ENCODE data around the gene LAMA5.
"Not testable (repeated sequence)": the region's sequence is repeated elsewhere in the genome, so short reads cannot be mapped to it uniquely, and the experiment has no call there.

LAMA5 gene

DNA sequence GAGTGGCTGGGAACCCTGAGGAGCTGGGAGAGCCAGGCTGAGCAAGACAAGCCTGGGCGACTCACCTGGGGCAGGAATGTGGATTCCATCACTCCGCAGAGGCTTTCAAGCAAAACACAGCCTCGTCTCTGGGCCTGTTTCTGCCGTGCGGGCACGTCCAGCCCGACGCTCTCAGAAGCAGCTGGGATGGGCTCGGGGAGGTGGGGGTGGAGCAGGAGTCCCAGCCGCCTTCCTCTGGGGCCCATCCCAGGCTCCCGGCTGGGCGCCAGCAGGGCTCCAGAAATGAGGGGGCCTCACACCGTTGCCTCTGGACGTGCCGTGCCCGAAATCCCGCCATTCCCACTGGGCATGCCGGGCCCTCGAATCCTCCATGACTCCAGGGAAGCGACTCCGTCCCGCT, 11.1 kb upstream of the LAMA5 start:
- TF ChIP-seq, protein P1, sequence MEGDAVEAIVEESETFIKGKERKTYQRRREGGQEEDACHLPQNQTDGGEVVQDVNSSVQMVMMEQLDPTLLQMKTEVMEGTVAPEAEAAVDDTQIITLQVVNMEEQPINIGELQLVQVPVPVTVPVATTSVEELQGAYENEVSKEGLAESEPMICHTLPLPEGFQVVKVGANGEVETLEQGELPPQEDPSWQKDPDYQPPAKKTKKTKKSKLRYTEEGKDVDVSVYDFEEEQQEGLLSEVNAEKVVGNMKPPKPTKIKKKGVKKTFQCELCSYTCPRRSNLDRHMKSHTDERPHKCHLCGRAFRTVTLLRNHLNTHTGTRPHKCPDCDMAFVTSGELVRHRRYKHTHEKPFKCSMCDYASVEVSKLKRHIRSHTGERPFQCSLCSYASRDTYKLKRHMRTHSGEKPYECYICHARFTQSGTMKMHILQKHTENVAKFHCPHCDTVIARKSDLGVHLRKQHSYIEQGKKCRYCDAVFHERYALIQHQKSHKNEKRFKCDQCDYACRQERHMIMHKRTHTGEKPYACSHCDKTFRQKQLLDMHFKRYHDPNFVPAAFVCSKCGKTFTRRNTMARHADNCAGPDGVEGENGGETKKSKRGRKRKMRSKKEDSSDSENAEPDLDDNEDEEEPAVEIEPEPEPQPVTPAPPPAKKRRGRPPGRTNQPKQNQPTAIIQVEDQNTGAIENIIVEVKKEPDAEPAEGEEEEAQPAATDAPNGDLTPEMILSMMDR (IDR thresholded peaks at IDR 0.05; ENCODE audit: low read depth, low read length, missing control alignments), result no peak

DNA sequence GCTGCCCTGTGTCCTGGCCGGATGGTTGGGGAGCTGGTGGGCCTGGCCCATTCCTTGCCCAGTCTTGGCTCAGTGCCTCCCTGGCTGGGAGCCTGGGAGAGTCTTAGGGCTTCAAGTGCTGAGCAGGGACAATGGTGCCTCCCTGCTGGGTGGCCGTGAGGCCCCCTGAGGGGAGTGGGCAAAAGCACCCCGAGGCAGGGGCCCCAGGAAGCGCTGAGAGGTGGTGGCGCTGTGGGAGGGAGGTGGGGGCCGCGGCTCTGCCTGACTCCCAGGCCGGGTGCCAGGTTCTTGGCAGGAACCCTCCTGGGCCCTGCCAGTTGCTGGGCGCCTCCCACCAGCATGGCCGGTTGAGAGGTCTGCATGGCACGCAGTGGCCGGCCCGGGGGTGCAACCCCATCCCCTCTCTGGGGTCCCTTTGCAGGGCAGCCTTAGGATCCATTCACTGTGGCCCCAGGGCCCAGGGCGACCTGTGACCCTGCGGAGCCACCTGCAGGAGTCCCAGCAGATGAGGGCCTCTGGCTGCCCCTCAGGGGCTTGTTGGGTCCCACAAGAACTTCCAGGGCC, 10.6 kb upstream of the LAMA5 start:
- DNase-seq (ENCODE audit: low read depth), result no peak
- TF ChIP-seq, protein P1 (IDR thresholded peaks at IDR 0.05; ENCODE audit: low read depth, low read length, missing control alignments), result no peak
- H3K4me3 ChIP-seq (ENCODE audit: low read depth, low read length), result no peak overlapping the region

More for the DNA sequence above, 11.1 kb upstream of the LAMA5 start:
- H3K4me3 ChIP-seq (ENCODE audit: low read depth, low read length), result no peak overlapping the region
- no peak for DNase-seq (ENCODE audit: low read depth)

GRCh38 chr20:62377064-62377461, 10.0 kb upstream of the LAMA5 start:
- TF ChIP-seq, protein P1 (IDR thresholded peaks at IDR 0.05; ENCODE audit: low read depth, low read length, missing control alignments), result no peak
- no peak overlapping the region for H3K4me3 ChIP-seq (ENCODE audit: low read depth, low read length)
- no peak for DNase-seq (ENCODE audit: low read depth)

GRCh38 chr20:62376112-62377063, 9.3 kb upstream of the LAMA5 start:
- TF ChIP-seq, protein P1 (IDR thresholded peaks at IDR 0.05; ENCODE audit: low read depth, low read length, missing control alignments), result no peak
- no peak overlapping the region for H3K4me3 ChIP-seq (ENCODE audit: low read depth, low read length)
- no peak for DNase-seq (ENCODE audit: low read depth)

GRCh38 chr20:62374331-62375152, 7.4 kb upstream of the LAMA5 start:
- TF ChIP-seq, protein P1 (IDR thresholded peaks at IDR 0.05; ENCODE audit: low read depth, low read length, missing control alignments), result no peak
- H3K4me3 ChIP-seq (ENCODE audit: low read depth, low read length), result no peak overlapping the region
- DNase-seq (ENCODE audit: low read depth), result no peak

- DNase-seq (ENCODE audit: low read depth); H3K4me3 ChIP-seq (ENCODE audit: low read depth, low read length): not testable (repeated sequence)
These were observed 6.6 kb upstream of the LAMA5 start for GRCh38 chr20:62373631-62374179.

All from GM12864 (cell line).